ENCODE results near the gene FOXN3. TPM values are rescaled to one million over a fixed set of nuclear protein-coding genes. Genes with fewer than 3 reads are reported as not detected.

Gene FOXN3
- polyA plus RNA-seq, 4 donors: 22.0 to 47.3 (median 43.3) TPM

DNA sequence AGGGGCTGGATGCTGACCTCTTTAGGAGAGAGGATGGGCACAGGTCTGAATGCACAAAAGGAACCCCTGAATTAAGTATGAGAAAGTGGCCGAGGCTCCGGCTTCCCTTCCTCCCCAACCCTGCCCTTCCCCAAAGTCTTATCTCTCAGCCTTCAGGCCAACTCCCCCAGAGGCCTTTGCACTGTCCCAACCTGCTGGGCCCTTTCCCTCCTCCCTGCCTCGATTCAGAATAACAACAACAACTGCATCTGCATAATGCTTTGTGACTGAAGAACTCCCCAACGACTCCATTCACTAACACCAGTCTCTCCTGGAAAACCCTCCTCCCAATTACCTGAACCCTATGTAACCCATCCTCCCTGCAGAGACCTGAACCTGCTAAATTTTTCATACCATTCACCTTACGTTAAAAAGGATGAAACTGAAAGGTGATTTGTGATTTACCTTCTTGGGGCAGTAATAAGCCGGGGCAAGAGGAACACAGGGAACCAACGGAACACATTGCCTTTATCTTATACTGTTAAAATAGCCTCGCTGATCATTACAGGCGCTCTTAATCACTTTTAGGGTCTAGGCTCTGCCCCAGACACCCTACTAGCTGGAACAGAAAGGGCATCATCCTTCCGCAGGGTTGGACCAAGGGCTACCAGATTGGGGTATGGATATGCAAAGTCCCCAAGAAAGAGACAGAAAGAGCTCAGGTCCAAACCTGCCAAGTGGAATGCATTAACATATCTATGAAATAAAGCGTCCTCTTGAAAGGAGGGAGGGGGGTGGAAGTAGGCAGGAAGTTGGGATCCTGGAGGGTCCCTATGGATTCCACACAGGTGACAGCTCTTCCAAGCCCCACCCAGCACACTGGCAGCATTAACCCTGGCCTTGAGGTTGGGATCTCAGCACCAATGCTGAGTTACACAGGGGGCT is 24.2 kb upstream of the FOXN3 start:
- Histone ChIP-seq H3K9me3 (ENCODE audit: control insufficient read depth in 2 of 2, insufficient read depth in 1 of 2, low read depth in 1 of 2, low read length in 1 of 2) (no peaks in the 10 kb centered on the region), H3K27me3 (ENCODE audit: control insufficient read depth in 3 of 3, insufficient read depth in 3 of 3, low read length in 3 of 3) (no peaks in the 10 kb centered on the region), H3K27ac (ENCODE audit: low read depth in 1 of 3, low read length in 2 of 3) (no peak overlapping the region), H3K4me3 (ENCODE audit: low read depth in 1 of 3, low read length in 3 of 3) (no peak overlapping the region), H3K4me1 (ENCODE audit: control insufficient read depth in 3 of 3, insufficient read depth in 2 of 3, low read depth in 1 of 3, low read length in 2 of 3) (peaks cover 0 to 2% (median 0%) of the 10 kb centered on the region in 3 donors), H3K36me3 (ENCODE audit: control insufficient read depth in 3 of 3, insufficient read depth in 2 of 3, low read depth in 1 of 3, low read length in 3 of 3) (no peaks in the 10 kb centered on the region)
- FAIRE-seq: no peak
- no peak for DNase-seq
- 64 to 78% (median 74%) methylated on average over 11 of the region's 11 CpGs for WGBS, 3 donors

DNA sequence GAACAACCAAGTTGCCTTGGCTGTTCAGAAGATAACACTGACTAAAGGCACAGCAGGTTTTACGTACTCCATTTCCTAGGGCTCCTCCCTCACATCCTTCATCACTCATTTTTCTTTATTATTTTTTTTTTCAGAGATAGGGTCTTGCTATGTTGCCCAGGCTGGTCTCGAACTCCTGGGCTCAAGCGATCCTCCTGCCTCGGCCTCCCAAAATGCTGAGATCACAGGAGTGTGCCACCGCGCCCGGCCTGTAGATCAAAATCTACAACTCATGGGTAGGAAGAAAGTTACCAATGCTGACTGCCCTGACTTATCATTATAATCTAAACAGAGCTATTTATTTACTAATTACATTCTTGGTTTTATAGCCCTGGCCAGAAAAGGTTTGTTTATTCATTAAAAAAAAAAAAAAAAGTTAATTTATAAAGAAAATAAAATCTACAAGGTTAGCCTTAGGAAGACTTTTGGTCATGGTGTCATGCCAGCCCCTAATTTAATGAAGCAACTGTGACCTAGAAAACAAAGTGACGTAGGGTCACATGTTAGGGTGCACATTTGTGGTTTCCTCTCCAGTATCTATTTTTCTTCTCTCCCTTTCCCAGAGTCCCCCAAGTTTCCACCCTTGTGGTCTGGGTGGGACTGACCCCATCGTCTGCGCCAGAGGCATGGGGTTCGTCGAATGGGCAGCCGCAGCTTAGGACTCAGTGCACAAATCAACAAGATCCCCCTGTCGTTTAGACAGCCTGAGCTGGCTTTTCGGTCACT is 19.0 kb upstream of the FOXN3 start:
- H3K4me1 ChIP-seq (ENCODE audit: control insufficient read depth in 3 of 3, insufficient read depth in 2 of 3, low read depth in 1 of 3, low read length in 2 of 3): peaks cover 0 to 4% (median 0%) of the 10 kb centered on the region in 3 donors
- H3K4me3 ChIP-seq (ENCODE audit: low read depth in 1 of 3, low read length in 3 of 3): no peak overlapping the region
- H3K36me3 ChIP-seq (ENCODE audit: control insufficient read depth in 3 of 3, insufficient read depth in 2 of 3, low read depth in 1 of 3, low read length in 3 of 3): no peaks in the 10 kb centered on the region
- no peaks in the 10 kb centered on the region for H3K9me3 ChIP-seq (ENCODE audit: control insufficient read depth in 2 of 2, insufficient read depth in 1 of 2, low read depth in 1 of 2, low read length in 1 of 2)
- H3K27ac ChIP-seq (ENCODE audit: low read depth in 1 of 3, low read length in 2 of 3): no peak overlapping the region
- 84 to 86% (median 85%) methylated on average over 15 of the region's 15 CpGs for WGBS, 3 donors
- DNase-seq: no peak
- FAIRE-seq: no peak
- H3K27me3 ChIP-seq (ENCODE audit: control insufficient read depth in 3 of 3, insufficient read depth in 3 of 3, low read length in 3 of 3): no peaks in the 10 kb centered on the region

DNA sequence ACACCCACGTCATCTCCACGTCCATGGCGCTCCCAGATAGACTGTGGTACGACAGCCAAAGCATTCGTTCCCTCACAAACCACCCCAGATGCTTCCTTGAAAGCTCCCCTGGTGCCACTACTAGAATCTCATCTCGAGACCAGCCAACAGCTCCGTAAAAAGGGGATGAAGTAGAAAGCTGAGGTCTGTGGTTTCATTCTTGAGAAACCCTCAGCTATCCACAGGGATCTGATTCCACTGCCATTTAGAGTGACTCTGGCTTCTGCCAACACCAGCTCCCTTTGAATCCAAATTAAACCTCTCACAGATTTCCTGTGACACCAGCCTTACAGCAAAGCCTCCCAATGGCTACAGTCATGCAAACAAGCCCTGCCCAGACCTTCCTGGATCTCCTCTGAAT is 18.5 kb upstream of the FOXN3 start:
- Histone ChIP-seq H3K9me3 (ENCODE audit: control insufficient read depth in 2 of 2, insufficient read depth in 1 of 2, low read depth in 1 of 2, low read length in 1 of 2) (no peaks in the 10 kb centered on the region), H3K4me3 (ENCODE audit: low read depth in 1 of 3, low read length in 3 of 3) (no peak overlapping the region), H3K36me3 (ENCODE audit: control insufficient read depth in 3 of 3, insufficient read depth in 2 of 3, low read depth in 1 of 3, low read length in 3 of 3) (no peaks in the 10 kb centered on the region), H3K27me3 (ENCODE audit: control insufficient read depth in 3 of 3, insufficient read depth in 3 of 3, low read length in 3 of 3) (no peaks in the 10 kb centered on the region), H3K27ac (ENCODE audit: low read depth in 1 of 3, low read length in 2 of 3) (no peak overlapping the region), H3K4me1 (ENCODE audit: control insufficient read depth in 3 of 3, insufficient read depth in 2 of 3, low read depth in 1 of 3, low read length in 2 of 3) (peaks cover 0 to 6% (median 3%) of the 10 kb centered on the region in 3 donors)
- 91 to 94% (median 94%) methylated on average over 7 of the region's 7 CpGs for WGBS, 3 donors
- DNase-seq (no peak), FAIRE-seq (no peak)

DNA sequence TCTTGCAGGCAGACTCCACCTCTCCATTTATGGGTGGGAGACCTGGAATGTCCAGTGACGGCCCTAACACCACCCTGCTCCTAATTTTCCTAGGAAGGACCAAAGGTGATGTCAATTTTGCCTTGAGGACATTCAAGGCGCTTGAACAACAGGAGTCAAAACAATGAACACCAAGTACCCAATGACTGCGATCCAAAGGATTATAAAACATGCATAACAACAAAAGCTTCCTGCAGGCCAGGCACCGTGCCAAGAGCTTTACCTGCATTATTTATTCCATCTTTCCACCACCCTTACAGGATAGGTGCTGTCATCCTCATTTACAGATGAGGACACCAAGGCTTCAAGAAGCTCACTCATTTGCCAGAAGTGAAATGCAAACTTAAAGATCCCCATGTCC is 15.2 kb upstream of the FOXN3 start:
- Histone ChIP-seq H3K4me1 (ENCODE audit: control insufficient read depth in 3 of 3, insufficient read depth in 2 of 3, low read depth in 1 of 3, low read length in 2 of 3) (peaks cover 6 to 17% (median 12%) of the 10 kb centered on the region in 3 donors), H3K27me3 (ENCODE audit: control insufficient read depth in 3 of 3, insufficient read depth in 3 of 3, low read length in 3 of 3) (no peaks in the 10 kb centered on the region), H3K27ac (ENCODE audit: low read depth in 1 of 3, low read length in 2 of 3) (no peak overlapping the region), H3K9me3 (ENCODE audit: control insufficient read depth in 2 of 2, insufficient read depth in 1 of 2, low read depth in 1 of 2, low read length in 1 of 2) (no peaks in the 10 kb centered on the region), H3K36me3 (ENCODE audit: control insufficient read depth in 3 of 3, insufficient read depth in 2 of 3, low read depth in 1 of 3, low read length in 3 of 3) (no peaks in the 10 kb centered on the region), H3K4me3 (ENCODE audit: low read depth in 1 of 3, low read length in 3 of 3) (no peak overlapping the region)
- DNase-seq (no peak), FAIRE-seq (no peak)
- 38 to 77% (median 70%) methylated on average over 4 of the region's 4 CpGs for WGBS, 3 donors

DNA sequence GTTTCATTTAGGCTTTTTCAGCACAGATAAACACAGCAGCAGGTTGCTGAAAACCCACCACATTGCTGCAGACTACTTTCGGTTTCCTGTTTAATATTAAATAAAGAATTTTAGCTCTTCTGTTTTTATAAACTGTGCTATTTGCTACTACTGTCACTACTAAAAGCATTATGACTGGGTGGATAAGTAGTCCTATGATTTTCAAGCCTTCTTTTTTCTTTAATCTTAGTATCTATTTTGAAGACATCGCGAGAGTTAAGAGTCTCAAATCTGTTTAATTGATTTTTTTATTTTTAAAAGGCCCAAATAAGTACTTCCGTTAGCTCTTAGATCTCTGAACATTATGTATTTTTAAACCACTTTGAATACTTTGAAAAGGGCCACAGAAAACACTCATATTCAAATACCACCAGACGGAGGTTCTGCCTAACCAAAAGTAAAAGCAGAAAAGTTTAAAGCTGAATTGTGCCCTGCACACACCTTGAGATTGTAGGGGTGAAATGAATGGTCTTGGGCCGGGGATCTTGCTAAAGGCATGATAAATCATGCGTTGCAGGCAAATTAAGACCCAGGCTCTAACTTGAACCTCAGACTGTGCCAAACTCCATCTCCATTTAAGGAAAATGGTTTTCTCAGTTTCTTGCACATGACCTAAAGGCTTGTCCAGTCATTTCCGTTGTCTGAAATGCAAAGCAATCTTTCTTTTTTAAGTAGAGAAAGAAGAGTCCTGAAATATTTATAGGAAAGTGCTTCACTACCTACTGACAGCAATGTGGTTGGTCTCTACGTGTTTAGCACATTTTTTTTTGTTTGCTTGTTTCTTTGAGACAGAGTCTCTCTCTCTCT is 13.6 kb upstream of the FOXN3 start:
- Histone ChIP-seq H3K36me3 (ENCODE audit: control insufficient read depth in 3 of 3, insufficient read depth in 2 of 3, low read depth in 1 of 3, low read length in 3 of 3) (no peaks in the 10 kb centered on the region), H3K27ac (ENCODE audit: low read depth in 1 of 3, low read length in 2 of 3) (peak overlapping the region; percentile 19 to 81 (median 52)), H3K27me3 (ENCODE audit: control insufficient read depth in 3 of 3, insufficient read depth in 3 of 3, low read length in 3 of 3) (no peaks in the 10 kb centered on the region), H3K9me3 (ENCODE audit: control insufficient read depth in 2 of 2, insufficient read depth in 1 of 2, low read depth in 1 of 2, low read length in 1 of 2) (peaks cover 0 to 2% of the 10 kb centered on the region in 2 donors), H3K4me1 (ENCODE audit: control insufficient read depth in 3 of 3, insufficient read depth in 2 of 3, low read depth in 1 of 3, low read length in 2 of 3) (peaks cover 3 to 17% (median 12%) of the 10 kb centered on the region in 3 donors), H3K4me3 (ENCODE audit: low read depth in 1 of 3, low read length in 3 of 3) (no peak overlapping the region)
- DNase-seq (peak in 1 of 2 donors; percentile 48), FAIRE-seq (no peak)
- 12 to 19% (median 17%) methylated on average over 9 of the region's 9 CpGs for WGBS, 3 donors

DNA sequence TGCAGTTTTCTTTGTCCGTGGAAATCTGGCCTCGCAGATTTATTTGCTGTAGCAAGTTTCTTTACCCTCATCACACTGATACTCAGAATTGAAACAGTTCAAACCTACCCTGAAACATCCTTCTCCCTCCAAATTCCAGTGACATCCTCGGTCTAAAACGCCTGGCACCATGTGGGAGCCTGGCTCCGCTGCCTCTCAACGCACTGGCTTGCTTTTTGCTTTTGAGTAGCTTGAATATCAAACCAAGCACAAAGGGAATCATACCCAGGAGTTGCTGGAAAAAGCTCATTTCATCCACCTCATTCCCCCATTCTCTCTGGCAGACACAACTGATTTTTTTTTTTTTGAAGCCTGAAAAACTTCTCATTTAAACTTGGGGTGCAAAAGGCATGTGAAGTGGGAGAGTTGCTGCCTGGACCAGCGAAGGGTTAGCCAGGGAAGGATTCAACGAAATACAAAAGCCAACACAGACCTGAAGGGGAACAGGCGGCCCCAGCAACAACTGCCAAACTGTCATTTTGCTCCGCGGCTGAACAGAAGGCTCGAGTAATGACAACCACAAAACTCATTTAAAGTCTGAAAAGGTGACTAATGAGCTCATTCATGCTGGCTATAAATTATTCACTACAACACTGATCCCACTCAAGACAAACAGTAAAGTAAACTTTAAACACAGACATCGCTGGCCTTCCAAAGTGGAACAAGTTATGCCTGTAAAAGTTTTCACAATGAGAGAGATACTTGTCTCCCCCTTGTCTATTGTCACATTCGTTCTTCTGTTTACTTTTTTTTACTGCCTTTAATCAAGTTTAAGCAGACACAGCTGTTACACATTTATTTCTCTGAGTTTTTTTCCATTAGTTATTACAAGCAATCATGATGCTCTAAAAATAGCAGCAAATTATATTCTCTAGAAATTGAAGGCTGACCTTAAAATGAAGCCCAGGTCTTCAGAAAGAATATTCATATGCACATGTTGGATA is 12.5 kb upstream of the FOXN3 start:
- FAIRE-seq: no peak
- DNase-seq: peak in 1 of 2 donors; percentile 48
- H3K9me3 ChIP-seq (ENCODE audit: control insufficient read depth in 2 of 2, insufficient read depth in 1 of 2, low read depth in 1 of 2, low read length in 1 of 2): peaks cover 0 to 2% of the 10 kb centered on the region in 2 donors
- WGBS, 3 donors: 32 to 36% (median 34%) methylated on average over 14 of the region's 14 CpGs
- H3K4me3 ChIP-seq (ENCODE audit: low read depth in 1 of 3, low read length in 3 of 3): no peak overlapping the region
- H3K36me3 ChIP-seq (ENCODE audit: control insufficient read depth in 3 of 3, insufficient read depth in 2 of 3, low read depth in 1 of 3, low read length in 3 of 3): no peaks in the 10 kb centered on the region
- H3K27ac ChIP-seq (ENCODE audit: low read depth in 1 of 3, low read length in 2 of 3): peak overlapping the region; percentile 36 to 88 (median 52)
- no peaks in the 10 kb centered on the region for H3K27me3 ChIP-seq (ENCODE audit: control insufficient read depth in 3 of 3, insufficient read depth in 3 of 3, low read length in 3 of 3)
- peaks cover 3 to 17% (median 12%) of the 10 kb centered on the region in 3 donors for H3K4me1 ChIP-seq (ENCODE audit: control insufficient read depth in 3 of 3, insufficient read depth in 2 of 3, low read depth in 1 of 3, low read length in 2 of 3)

DNA sequence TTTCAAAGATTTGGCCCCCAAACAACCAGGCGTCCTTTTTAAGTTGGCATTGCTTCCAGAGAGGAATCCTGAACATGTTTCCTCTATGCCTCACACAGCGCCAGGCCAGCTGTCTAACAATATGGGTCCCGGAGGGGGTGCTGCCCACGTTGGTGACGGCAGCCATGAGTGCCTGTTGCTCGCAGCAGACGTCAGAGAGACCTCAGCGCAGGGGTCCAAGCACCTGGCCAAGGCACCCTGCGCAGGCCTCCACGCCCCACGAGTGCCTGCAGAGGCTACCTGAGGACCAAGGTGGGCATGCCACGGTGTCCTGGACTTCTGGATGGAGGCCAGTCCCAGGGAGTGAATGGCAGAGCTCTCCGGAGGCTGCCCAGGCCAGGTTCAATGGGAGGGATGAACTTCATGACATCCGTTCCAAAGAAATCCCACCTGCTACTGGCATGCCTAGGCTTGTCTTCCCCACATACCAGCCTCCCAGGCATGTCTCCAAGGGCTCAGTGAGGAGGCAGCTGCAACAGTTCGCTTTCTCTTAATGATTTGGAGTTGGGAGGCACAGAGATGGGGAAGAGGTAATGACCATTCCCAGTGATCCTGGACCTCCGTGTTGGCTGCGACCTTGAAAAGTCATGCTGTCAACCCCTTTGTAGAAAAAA is 11.6 kb upstream of the FOXN3 start:
- H3K4me1 ChIP-seq (ENCODE audit: control insufficient read depth in 3 of 3, insufficient read depth in 2 of 3, low read depth in 1 of 3, low read length in 2 of 3): peaks cover 7 to 17% (median 12%) of the 10 kb centered on the region in 3 donors
- DNase-seq: no peak
- H3K36me3 ChIP-seq (ENCODE audit: control insufficient read depth in 3 of 3, insufficient read depth in 2 of 3, low read depth in 1 of 3, low read length in 3 of 3): no peaks in the 10 kb centered on the region
- H3K4me3 ChIP-seq (ENCODE audit: low read depth in 1 of 3, low read length in 3 of 3): no peak overlapping the region
- H3K9me3 ChIP-seq (ENCODE audit: control insufficient read depth in 2 of 2, insufficient read depth in 1 of 2, low read depth in 1 of 2, low read length in 1 of 2): peaks cover 0 to 2% of the 10 kb centered on the region in 2 donors
- no peak for FAIRE-seq
- H3K27ac ChIP-seq (ENCODE audit: low read depth in 1 of 3, low read length in 2 of 3): peak overlapping the region in 2 of 3 donors; percentile 1 to 88
- WGBS, 3 donors: 84 to 89% (median 88%) methylated on average over 17 of the region's 17 CpGs
- no peaks in the 10 kb centered on the region for H3K27me3 ChIP-seq (ENCODE audit: control insufficient read depth in 3 of 3, insufficient read depth in 3 of 3, low read length in 3 of 3)

Data from small intestine (tissue), 7 donors.